AG08396 (cell line): ENCODE data around the gene AMOTL2.

Experiments
- DNase-seq: peaks from one replicate; pipeline ENCODE4 v3.0.0; 2012; ENCODE audit warnings: low spot score, mixed read lengths

Gene AMOTL2

DNA sequence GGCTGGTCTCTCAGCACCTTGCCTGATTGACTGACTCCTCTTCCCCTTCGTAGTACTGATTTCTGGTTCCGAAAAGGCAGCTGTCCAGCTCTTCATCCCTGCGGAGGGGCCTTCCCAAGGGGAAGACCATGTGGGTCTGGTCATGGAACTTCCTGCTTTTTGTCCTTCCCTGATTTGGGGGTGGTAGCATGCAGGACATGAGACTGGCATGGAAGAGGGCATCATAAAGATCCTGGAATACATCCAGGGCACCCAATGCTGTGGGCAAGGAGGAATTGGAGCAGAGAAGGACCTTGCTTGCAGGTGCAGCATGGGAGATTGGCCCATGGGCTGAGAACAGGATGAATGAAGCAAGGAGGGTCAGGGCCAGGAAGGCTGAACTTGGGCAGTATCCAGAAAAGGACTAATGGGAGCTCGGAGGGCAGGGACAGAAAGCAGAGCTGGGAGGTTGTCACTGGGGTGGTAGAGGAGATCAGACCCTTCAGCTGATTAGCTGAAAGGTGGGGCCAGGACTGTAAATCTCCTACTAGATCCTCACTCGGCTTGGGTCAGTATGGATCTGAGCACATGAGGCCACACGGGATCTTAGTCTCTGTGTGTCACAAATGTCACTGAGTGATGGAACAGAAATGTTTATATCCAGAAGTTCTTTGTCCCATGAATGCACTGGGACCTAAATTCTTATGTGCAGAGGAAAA is 59.5 kb downstream of the AMOTL2 start:
- no peak for DNase-seq

- DNase-seq: no peak
These were observed 60.2 kb downstream of the AMOTL2 start for GRCh38 chr3:134313847-134314587.

DNA sequence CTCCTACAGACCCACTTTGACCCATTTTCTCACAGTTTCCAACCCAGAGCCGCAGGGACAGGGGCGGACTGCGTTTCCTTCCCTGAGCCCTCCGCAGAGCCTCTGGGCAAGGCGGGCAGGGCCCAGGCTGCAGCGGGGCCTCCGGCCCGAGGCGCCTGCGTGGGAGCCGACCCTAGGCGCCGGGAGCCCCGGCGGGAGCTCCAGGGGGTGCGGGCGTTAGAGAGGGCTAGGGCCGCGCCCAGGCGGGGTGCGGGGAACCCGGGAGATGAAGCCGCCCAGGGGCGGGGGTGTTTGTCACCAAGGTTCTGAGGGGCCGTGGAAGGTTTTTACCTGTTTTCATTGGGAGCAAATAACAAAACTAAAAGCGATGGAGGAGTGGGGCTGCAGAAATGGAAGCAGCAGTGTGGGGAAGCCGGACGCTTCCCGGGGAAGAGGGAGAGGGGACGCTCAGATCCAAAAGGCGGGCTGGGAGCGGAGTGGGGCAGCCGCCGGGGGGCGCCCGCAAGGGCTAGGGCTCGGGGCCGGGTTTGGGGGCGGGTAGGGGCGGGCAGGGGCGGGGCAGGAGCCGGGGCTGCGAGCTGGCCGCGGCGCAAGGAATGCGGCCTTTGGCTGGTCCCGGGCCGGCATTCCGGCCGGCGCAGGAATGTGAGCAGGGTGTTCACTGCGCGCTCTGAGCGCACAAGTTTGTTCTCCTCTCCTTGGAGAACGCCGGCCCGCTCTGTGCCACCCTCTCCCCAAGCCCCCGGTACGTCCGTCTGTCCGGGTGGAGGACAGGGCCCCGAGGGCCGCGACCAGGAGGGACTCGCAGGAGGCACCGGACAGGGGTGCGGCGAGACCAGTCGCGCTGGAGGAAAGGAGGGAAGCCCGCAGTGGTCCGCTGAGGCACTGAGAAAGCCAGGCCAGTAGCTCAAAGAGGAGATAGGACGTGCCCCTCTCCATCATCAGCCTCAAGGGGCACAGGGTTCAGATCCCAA is 61.1 kb downstream of the AMOTL2 start:
- DNase-seq: peak; percentile 87

- no peak for DNase-seq
These were observed 62.0 kb downstream of the AMOTL2 start for GRCh38 chr3:134312072-134312872.

- no peak for DNase-seq
These were observed 62.6 kb downstream of the AMOTL2 start for GRCh38 chr3:134311693-134312071.

- DNase-seq: no peak
These were observed 63.0 kb downstream of the AMOTL2 start for GRCh38 chr3:134311265-134311664.

- no peak for DNase-seq
These were observed 64.1 kb downstream of the AMOTL2 start for GRCh38 chr3:134309987-134310700.

- DNase-seq: peak; percentile 77
These were observed 65.8 kb downstream of the AMOTL2 start for GRCh38 chr3:134308350-134308891.

DNA sequence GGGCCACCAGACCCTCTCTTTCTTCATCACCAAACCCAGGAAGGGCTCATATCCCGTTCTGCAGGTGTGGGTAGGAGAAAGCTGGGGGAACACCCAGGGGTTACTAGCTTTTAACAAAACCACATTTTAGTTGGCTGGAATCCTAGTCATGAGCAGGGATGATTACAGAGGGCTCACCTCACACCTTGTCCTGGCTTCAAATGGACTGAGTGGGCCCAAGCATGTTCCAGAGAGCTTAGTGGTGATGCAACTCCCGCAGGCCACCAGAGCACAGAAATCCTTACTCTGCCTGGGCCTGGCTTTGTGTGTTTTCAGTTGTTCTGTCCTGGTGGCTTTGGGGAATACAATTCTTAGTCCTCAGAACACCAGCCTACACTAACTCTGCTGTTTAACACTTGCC is 66.8 kb downstream of the AMOTL2 start:
- no peak for DNase-seq

GRCh38 chr3:134306320-134306719 is 67.9 kb downstream of the AMOTL2 start:
- no peak for DNase-seq
